Endothelial cell of umbilical vein (primary cell): ENCODE measurements around the gene FAM13C. TPM values are rescaled to one million over a fixed set of nuclear protein-coding genes. Genes with fewer than 3 reads are reported as not detected.

Experiments used
- BruUV-seq: library from RNA; stranded (reverse); fragments of 400-500 nt; replicated peaks from 2 replicates; lab custom pipeline; 2021; lab: Mats Ljungman, UMichigan
- CTCF ChIA-PET: fragments of 300-600, 350-600 bp; sonication (Branson Sonifier 250); formaldehyde crosslinking; loops from one replicate; lab custom pipeline; 2021; ENCODE audit warnings: antibody characterized with exemption, inconsistent platforms; lab: Charles Lee
- POLR2A ChIA-PET: fragments of 300-600, 350-600 bp; sonication (Branson Sonifier 250); formaldehyde crosslinking; loops from one replicate; lab custom pipeline; 2021; ENCODE audit warnings: antibody characterized with exemption, inconsistent platforms; lab: Charles Lee
- DNase-seq: peaks from one replicate; pipeline ENCODE4 v3.0.0-alpha.2; 2011; ENCODE audit warnings: low read depth, low spot score
- FAIRE-seq: peaks from 2 replicates; lab custom pipeline; 2011; peaks lifted over from hg19 to GRCh38; lab: Jason Lieb, UNC
- H2AFZ ChIP-seq: 2 replicates; pipeline ENCODE4 v1.6.0; 2012; ENCODE audit warnings: low read depth, low read length, control low read depth, inconsistent platforms
- H3K27ac ChIP-seq: 2 replicates; pipeline ENCODE4 v1.5.1; 2011; ENCODE audit warnings: low read depth, mild to moderate bottlenecking, control low read depth, low read length, moderate library complexity; ENCODE audit not compliant: insufficient read depth
- H3K27me3 ChIP-seq, 2 experiments: 2 replicates each; pipeline versions ENCODE4 v1.6.0 to v1.6.1; 2011; ENCODE audit warnings: low read length in 2 of 2, mixed read lengths in 1 of 2; ENCODE audit not compliant: control insufficient read depth in 2 of 2, insufficient read depth in 2 of 2
- H3K36me3 ChIP-seq, 2 experiments: 2 replicates in 1 of 2; 3 replicates in 1 of 2; pipeline ENCODE4 v1.5.1; 2011; ENCODE audit warnings: low read length in 2 of 2, mild to moderate bottlenecking in 1 of 2, moderate library complexity in 1 of 2; ENCODE audit not compliant: control insufficient read depth in 2 of 2, insufficient read depth in 2 of 2; ENCODE audit errors: extremely low read depth in 1 of 2
- H3K4me1 ChIP-seq: 3 replicates; pipeline ENCODE4 v1.5.1; 2011; ENCODE audit warnings: mild to moderate bottlenecking, low read length; ENCODE audit not compliant: control insufficient read depth, insufficient read depth; ENCODE audit errors: extremely low read depth
- H3K4me2 ChIP-seq: 2 replicates; pipeline ENCODE4 v1.6.1; 2011; ENCODE audit warnings: low read length, control low read depth, mixed read lengths; ENCODE audit not compliant: insufficient read depth
- H3K4me3 ChIP-seq, 3 experiments: fragments of 200-600 bp in 1 of 3; sonication (generic), shearing (Covaris generic) in 1 of 3; replicated peaks in 1 of 3; 2 replicates each; pipeline ENCODE4 v1.5.1; 2011 to 2016; ENCODE audit warnings: control low read depth in 3 of 3, low read length in 3 of 3, mild to moderate bottlenecking in 2 of 3, inconsistent platforms in 1 of 3, low read depth in 1 of 3, moderate library complexity in 1 of 3; ENCODE audit not compliant: insufficient read depth in 1 of 3
- H3K79me2 ChIP-seq: 2 replicates; pipeline ENCODE4 v1.6.0; 2012; ENCODE audit warnings: low read length, inconsistent platforms; ENCODE audit not compliant: control insufficient read depth, insufficient read depth
- H3K9ac ChIP-seq: replicated peaks from 2 replicates; pipeline ENCODE3; 2011; ENCODE audit warnings: low read length, control low read depth; ENCODE audit not compliant: insufficient read depth; ENCODE audit errors: extremely low read depth
- H3K9me1 ChIP-seq: replicated peaks from 3 replicates; pipeline ENCODE4 v1.6.0; 2011; ENCODE audit warnings: mild to moderate bottlenecking, low read length; ENCODE audit not compliant: control insufficient read depth, insufficient read depth; ENCODE audit errors: extremely low read depth
- H3K9me3 ChIP-seq: replicated peaks from 2 replicates; pipeline ENCODE4 v1.5.1; 2012; ENCODE audit warnings: low read length, inconsistent platforms; ENCODE audit not compliant: control insufficient read depth, insufficient read depth
- H4K20me1 ChIP-seq: replicated peaks from 2 replicates; pipeline ENCODE3; 2011; ENCODE audit warnings: mild to moderate bottlenecking, low read length; ENCODE audit not compliant: control insufficient read depth, insufficient read depth; ENCODE audit errors: extremely low read depth
- CTCF ChIP-seq, 2 donors: IDR thresholded peaks; 1 replicate in 1 of 2; 2 replicates in 1 of 2; pipeline ENCODE4 v1.5.1; 2011; ENCODE audit warnings: low read length in 2 of 2, mild to moderate bottlenecking in 2 of 2, moderate library complexity in 2 of 2, control low read depth in 1 of 2, inconsistent platforms in 1 of 2, low read depth in 1 of 2; ENCODE audit not compliant: insufficient read depth in 1 of 2; ENCODE audit errors: extremely low read depth in 1 of 2
- EZH2 ChIP-seq: IDR thresholded peaks from 2 replicates; pipeline ENCODE4 v1.6.1; 2012; ENCODE audit warnings: borderline replicate concordance, low read depth, mild to moderate bottlenecking, moderate library complexity, low read length, inconsistent platforms; ENCODE audit not compliant: severe bottlenecking
- FOS ChIP-seq: IDR thresholded peaks from 2 replicates; pipeline ENCODE4 v1.6.1; 2011; ENCODE audit warnings: mild to moderate bottlenecking, low read length, moderate library complexity, borderline replicate concordance; ENCODE audit not compliant: insufficient read depth
- GATA2 ChIP-seq: IDR thresholded peaks from 2 replicates; pipeline ENCODE4 v1.7.0; 2011; ENCODE audit warnings: low read depth, mild to moderate bottlenecking, moderate library complexity, mixed read lengths, low read length; ENCODE audit not compliant: insufficient read length, insufficient read depth
- JUN ChIP-seq: IDR thresholded peaks from 2 replicates; pipeline ENCODE4 v1.6.1; 2011; ENCODE audit warnings: borderline replicate concordance, low read depth; ENCODE audit not compliant: insufficient read length, insufficient read depth
- MAX ChIP-seq: IDR thresholded peaks from 2 replicates; pipeline ENCODE4 v1.6.1; 2011; ENCODE audit not compliant: insufficient read depth, insufficient read length
- MYC ChIP-seq: IDR thresholded peaks from one replicate; pipeline ENCODE4 v1.6.1; 2011; ENCODE audit warnings: mild to moderate bottlenecking, low read depth, low read length
- POLR2A ChIP-seq: IDR thresholded peaks from 2 replicates; pipeline ENCODE4 v1.6.1; 2012; ENCODE audit warnings: low read depth, mild to moderate bottlenecking, control low read depth, low read length
- POLR2AphosphoS5 ChIP-seq: IDR thresholded peaks from 2 replicates; pipeline ENCODE4 v1.6.1; 2012; ENCODE audit warnings: low read depth, mild to moderate bottlenecking, control low read depth, low read length, moderate library complexity; ENCODE audit not compliant: insufficient read depth
- dilution Hi-C: fragments of 300-500 bp; cut with MboI; formaldehyde crosslinking; loops from one replicate; pipeline ENCODE4 v1.15.0; 2019; ENCODE audit warnings: low sequenced_read_pairs; ENCODE audit not compliant: extremely low pct_ligation_motif_present
- intact Hi-C: fragments of 100-400 bp; cut with micrococcal nuclease; formaldehyde crosslinking; loops from one replicate; pipeline ENCODE4 v1.10.0; 2022
- polyA plus RNA-seq, 4 experiments: library from polyadenylated mRNA; depleted of rRNA in 3 of 4; stranded (reverse) in 3 of 4; unstranded in 1 of 4; fragments of >200 nt; gene quantifications; 2 replicates each; pipeline versions ENCODE4 v1.2.1 to v1.2.3, GENCODE V29; 2011 to 2012; ENCODE audit warnings: missing spikeins in 1 of 4
- total RNA-seq: library from RNA; stranded (reverse); gene quantifications from 2 replicates; pipeline ENCODE4 v1.2.3, GENCODE V29; 2021

Gene FAM13C
- total and polyA plus RNA-seq, 2 donors (not counting 3 experiments of a cell fraction or from before 2014, with no cell fraction given) = 0.03 TPM; not detected in 1

- H3K27ac ChIP-seq = no peak overlapping the region
- DNase-seq (no peak), FAIRE-seq (no peak)
- H2AFZ ChIP-seq = no peak overlapping the region
- POLR2A ChIA-PET = no interaction called here
- no peaks in the 10 kb centered on the region for H3K27me3 ChIP-seq
- CTCF ChIA-PET = no interaction called here
- H3K4me2 ChIP-seq = no peak overlapping the region
- no peaks in the 10 kb centered on the region for H3K4me1 ChIP-seq
- no peaks in the 10 kb centered on the region for H4K20me1 ChIP-seq
- H3K79me2 ChIP-seq = no peaks in the 10 kb centered on the region
- no peaks in the 10 kb centered on the region for H3K36me3 ChIP-seq
- no peaks in the 10 kb centered on the region for H3K9me1 ChIP-seq
- H3K9me3 ChIP-seq = no peaks in the 10 kb centered on the region
- H3K4me3 ChIP-seq = no peak overlapping the region
- intact Hi-C loops = no loop called here
- H3K9ac ChIP-seq = no peak overlapping the region
- dilution Hi-C loops = no loop called here
- TF ChIP-seq MYC = no peak
- no peak for TF ChIP-seq POLR2AphosphoS5
- no peak for TF ChIP-seq FOS
- TF ChIP-seq CTCF (IDR thresholded peaks at IDR 0.05; ENCODE audit: extremely low read depth in 1 of 2, insufficient read depth in 1 of 2, low read depth in 1 of 2, low read length in 2 of 2) = no peak
- no peak for TF ChIP-seq EZH2
- TF ChIP-seq JUN = no peak
- TF ChIP-seq GATA2 = no peak
- no peak for TF ChIP-seq MAX
- TF ChIP-seq POLR2A = no peak
- no TSS peak for BruUV-seq
These were observed 22.4 kb upstream of the FAM13C start for GRCh38 chr10:59384761-59385160.
